GM12875 (cell line): ENCODE results near the gene SCYGR1.
"Not testable (repeated sequence)": the region's sequence is repeated elsewhere in the genome, so short reads cannot be mapped to it uniquely, and the experiment has no call there.

ENCODE experiments used
- H3K4me3 ChIP-seq: one replicate; pipeline ENCODE4 v1.5.1; 2011; ENCODE audit warnings: low read depth, low read length, control low read depth
- TF ChIP-seq, protein P1 (sequence below): IDR thresholded peaks from 2 replicates; pipeline ENCODE4 v1.5.1; 2011; ENCODE audit warnings: low read depth, mild to moderate bottlenecking, control low read depth, inconsistent platforms, low read length, moderate library complexity, borderline replicate concordance; ENCODE audit not compliant: insufficient read depth

SCYGR1 gene

DNA sequence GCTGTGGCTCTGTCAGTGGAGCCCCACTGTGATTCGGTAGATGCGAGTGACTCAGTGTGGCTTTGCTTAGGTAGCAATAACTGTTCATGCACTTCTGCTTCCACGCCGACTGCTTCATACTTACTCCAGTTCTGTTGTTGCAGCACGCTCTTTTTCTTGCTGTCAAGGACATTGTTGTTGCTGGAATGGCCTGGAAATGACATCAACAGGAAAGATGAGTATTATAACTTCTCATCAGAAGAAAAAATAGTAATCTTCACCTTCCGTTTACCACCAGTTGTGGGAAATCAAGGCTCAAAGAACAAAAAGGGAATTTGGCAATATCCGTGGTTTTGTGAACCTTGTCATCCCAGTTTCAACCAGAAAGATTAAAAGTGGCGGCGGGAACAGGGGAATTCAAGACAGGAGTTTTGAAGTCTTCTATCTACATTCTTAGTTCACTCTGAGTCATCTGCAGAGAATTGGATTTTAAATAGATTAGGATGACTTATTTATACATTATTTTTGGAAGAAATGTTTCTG lies 16.9 kb downstream of the SCYGR1 start:
- H3K4me3 ChIP-seq, result no peak overlapping the region
- TF ChIP-seq, protein P1, sequence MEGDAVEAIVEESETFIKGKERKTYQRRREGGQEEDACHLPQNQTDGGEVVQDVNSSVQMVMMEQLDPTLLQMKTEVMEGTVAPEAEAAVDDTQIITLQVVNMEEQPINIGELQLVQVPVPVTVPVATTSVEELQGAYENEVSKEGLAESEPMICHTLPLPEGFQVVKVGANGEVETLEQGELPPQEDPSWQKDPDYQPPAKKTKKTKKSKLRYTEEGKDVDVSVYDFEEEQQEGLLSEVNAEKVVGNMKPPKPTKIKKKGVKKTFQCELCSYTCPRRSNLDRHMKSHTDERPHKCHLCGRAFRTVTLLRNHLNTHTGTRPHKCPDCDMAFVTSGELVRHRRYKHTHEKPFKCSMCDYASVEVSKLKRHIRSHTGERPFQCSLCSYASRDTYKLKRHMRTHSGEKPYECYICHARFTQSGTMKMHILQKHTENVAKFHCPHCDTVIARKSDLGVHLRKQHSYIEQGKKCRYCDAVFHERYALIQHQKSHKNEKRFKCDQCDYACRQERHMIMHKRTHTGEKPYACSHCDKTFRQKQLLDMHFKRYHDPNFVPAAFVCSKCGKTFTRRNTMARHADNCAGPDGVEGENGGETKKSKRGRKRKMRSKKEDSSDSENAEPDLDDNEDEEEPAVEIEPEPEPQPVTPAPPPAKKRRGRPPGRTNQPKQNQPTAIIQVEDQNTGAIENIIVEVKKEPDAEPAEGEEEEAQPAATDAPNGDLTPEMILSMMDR, result no peak

DNA sequence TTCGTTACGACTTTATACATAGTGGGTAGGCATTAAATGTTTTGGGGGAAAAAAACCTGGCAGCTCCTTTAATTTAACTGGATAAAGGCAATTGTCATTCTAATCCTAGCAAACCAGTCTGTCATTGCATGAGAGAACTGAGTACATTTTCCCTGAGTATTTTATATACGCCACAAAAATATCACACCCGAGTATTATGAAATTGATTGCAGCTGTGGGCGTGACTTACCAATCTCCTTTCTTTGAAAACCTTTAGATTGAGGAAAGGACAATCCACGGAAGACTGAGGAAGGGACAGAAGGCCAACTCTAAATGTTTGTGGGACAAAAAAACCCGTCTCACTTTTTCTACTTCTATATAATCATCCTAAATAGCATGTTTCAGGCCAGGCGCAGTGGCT lies 17.7 kb downstream of the SCYGR1 start:
- no peak overlapping the region for H3K4me3 ChIP-seq
- TF ChIP-seq, protein P1, result no peak

DNA sequence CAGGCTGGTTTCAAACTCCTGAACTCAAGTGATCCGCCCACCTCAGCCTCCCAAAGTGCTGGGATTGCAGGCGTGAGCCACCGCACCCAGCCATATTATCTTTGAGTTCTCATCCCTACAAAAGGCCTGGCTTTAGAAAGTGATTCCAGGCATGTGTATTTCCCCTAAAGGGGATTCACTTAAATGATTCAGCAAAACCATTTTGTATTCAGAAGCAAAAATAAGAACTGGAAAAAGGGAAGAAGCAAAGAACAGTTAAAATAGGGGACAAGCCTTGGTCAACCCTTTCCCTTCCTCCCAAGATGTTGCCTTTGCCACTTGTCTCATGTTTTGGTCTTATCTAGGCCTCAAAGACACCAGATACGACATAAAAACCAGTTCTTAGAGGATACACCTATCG lies 19.2 kb downstream of the SCYGR1 start:
- TF ChIP-seq, protein P1, result no peak
- H3K4me3 ChIP-seq, result no peak overlapping the region

DNA sequence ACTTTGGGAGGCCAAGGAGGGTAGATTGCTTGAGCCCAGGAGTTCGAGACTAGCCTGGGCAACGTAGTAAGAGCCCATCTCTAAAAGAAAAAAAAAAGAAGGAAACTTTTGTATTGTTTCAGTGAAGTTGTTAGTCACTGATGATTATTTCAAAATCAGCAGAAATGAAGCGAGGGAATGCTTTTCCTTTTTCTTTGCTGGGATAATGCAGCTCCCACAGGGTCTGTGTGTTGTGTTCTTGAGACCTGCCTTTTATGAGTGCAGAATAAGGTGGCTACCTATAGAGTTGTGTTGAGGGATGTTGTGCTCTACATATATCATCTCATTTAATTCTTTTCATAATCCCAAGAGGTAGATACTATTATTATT lies 20.3 kb downstream of the SCYGR1 start:
- TF ChIP-seq, protein P1, result no peak
- H3K4me3 ChIP-seq, result no peak overlapping the region

DNA sequence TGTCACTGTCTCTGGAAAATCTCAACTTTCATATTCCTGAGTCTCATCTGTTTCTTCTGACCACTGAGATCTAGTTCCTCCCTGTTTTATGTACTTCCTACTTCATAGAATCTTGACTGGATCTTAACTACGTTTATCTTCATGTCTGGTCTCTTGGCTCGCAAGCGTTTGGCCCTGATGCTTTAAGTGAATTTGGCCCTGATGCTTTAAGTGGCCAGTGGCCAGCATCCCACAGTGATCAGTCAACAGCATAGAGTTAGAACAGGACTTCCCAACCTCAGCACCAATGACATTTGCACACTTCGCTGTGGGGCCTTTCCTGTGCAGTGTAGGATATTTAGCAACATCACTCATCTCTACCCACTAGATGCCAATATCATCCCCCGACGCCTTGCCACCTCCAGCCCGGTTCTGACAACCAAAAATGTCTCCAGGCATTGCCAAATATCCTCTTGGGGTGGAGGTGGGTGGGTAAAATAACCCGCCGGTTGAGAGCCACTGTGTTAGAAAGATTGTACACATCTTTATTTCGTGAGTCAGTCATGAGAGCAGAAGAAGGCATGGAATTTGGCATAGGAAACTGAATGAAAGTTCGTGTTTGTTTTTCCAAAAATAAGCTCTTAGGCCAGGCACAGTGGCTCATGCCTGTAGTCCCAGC lies 20.9 kb downstream of the SCYGR1 start:
- H3K4me3 ChIP-seq, result no peak overlapping the region
- TF ChIP-seq, protein P1, result no peak

DNA sequence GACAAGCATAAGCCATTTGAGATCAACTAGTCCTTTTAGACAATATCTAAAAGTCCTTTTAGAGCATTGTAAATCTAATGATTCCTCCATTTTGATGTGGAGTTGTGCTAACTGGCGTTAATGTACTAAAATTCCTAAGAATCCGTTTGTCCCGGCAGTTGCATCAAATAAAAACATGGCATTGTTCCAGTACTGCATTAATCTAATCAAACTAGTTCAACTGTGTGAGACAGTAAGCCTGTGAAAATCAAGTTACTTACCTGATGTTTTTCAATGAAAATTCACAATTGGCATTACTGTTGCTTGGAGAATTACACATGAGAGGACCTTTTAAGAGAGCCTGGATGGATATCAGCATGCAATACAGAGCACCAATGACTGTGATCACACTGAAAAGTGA lies 21.9 kb downstream of the SCYGR1 start:
- TF ChIP-seq, protein P1, result no peak
- H3K4me3 ChIP-seq, result no peak overlapping the region

DNA sequence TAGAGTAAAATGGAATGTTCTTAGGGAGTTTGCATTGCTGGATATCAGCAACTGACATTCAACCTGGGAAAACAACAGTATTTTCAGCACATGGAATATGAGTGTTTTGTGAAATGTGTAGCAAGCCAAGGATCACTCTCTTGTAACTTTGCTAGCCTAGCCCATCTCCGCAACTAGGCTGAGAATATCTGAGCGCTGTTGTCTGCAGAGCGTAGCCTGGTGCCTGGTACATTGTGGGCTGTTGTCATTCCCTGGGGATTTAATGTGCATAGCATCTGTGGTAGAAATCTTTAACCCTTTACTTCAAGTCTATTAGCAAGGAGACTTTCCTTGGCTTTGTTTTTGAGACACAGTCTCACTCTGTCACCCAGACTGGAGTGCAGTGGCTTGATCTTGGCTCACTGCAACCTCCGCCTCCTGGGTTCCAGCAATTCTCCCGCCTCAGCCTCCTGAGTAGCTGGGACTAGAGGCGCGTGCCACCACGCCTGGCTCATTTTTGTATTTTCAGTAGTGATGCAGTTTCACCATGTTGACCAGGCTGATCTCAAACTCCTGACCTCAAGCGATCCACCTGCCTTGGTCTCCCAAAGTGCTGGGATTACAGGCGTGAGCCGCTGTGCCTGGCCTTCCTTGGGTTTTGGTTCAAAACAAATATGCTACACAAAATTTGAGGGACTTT lies 23.0 kb downstream of the SCYGR1 start:
- H3K4me3 ChIP-seq, result not testable (repeated sequence)
